Activated naive CD8-positive, alpha-beta T cell treated with anti-CD3 and anti-CD28 coated beads, Interleukin-2, amount 50 U/mL, for 16 hours (primary cell): Measurements from ENCODE around the gene WFIKKN2.
"Not testable (repeated sequence)": the region's sequence is repeated elsewhere in the genome, so short reads cannot be mapped to it uniquely, and the experiment has no call there.

Source experiments
- DNase-seq: peaks from one replicate; pipeline ENCODE4 v3.0.0-alpha.2; 2020; ENCODE audit warnings: low read depth, low spot score

WFIKKN2 gene

DNA sequence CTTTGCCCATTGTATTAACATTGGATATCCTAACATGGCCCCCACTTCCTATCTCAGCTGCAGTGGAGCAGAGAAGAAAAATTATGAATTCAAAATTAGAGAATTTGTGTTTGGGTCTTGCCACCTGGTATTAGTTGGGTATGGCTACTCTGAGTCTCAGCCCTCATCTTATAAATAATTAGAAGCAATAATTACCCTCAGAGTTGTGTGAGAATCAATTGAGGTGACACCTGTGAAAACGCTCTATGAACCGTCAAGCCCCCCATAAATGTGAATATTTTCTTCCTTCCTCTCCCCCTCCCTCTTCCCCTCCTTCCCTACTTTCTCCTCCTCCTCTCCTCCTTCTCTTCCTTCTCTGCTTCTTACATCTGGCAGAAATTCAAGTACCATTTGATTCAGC is 39.7 kb downstream of the WFIKKN2 start:
- no peak for DNase-seq

DNA sequence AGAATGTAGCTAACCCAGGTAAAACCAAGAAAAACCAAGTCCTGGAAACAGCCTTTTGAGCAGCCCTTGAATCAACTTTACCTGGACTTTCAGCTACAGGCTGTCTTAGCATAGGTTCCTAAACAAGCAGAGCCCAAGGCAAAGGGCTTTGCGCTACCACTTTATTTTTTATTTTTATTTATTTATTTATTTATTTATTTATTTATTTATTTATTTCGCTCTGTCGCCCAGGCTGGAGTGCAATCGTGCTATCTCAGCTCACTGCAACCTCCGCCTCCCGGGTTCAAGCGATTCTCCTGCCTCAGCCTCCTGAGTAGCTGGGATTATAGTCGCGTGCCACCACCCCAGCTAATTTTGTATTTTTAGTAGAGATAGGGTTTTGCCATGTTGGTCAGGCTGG is 41.7 kb downstream of the WFIKKN2 start:
- DNase-seq = not testable (repeated sequence)

DNA sequence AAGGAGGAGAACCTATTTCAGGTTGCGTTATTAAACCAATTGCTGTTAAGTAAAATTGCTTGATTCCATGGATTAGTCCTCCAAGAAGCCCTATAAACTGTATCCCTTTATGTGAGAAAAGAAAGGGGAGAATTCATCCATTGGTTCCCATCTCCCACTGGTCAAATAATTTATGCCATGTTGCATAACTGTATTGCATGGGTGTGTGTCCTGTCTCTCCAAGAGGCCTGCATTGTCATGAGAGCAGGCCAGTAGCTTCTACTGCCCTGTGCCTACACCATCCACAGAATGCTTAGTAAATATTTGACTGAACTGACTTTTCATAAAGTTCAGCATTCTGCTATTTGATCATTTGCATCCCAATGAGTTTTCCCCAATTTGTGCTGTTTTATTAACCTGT is 42.5 kb downstream of the WFIKKN2 start:
- DNase-seq = no peak

DNA sequence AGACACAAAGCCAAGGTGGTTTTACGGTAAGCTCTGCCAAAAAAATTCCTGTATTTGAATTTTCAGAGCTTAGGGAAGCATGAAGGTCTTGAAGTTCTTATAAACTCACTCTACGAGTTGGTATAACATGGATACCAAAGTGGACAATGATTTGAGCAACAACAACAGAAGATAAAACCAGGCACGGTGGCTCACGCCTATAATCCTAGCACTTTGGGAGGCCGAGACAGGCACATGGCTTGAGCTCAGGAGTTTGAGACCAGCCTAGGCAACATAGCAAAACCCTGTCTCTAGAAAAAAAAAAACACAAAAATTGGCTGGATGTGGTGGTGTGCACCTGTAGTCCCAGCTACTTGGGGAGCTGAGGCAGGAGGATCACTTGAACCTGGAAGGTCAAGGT is 43.7 kb downstream of the WFIKKN2 start:
- no peak for DNase-seq

DNA sequence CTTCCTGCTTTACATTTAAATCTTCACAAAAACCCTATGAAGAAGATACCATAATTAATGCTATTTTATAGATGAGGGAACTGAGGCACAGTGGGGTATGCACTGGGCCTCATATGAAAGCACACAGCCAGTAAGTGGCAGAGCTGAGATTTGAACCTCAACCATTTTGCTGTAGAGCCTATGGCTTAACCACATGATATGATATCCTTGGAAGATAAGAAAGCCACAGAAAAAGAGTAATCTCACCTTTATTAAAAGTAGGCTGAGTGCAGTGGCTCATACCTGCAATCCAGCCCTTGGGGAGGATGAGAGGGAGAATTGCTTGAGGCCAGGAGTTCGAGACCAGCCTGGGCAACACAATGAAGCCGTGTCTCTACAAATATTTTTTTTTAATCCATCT is 45.8 kb downstream of the WFIKKN2 start:
- no peak for DNase-seq

DNA sequence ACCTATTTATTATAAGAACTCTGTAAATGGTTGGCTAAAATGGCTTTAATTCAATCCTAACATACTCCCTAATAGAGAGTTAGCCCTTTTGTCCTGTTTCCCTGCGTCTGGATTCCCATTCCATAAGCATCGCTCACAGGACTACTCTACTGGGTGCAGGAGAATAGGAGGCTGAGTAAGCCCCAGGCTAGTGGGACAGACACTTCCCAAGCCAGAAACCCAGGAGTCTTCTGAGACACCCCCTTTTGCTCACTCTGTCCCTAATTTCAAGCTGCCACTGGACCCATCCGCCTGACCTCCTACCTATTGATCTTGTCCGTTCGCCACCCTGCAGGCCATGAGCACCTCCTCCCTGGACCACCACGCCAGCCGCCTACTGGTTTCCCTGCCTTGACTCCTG is 47.5 kb downstream of the WFIKKN2 start:
- no peak for DNase-seq

DNA sequence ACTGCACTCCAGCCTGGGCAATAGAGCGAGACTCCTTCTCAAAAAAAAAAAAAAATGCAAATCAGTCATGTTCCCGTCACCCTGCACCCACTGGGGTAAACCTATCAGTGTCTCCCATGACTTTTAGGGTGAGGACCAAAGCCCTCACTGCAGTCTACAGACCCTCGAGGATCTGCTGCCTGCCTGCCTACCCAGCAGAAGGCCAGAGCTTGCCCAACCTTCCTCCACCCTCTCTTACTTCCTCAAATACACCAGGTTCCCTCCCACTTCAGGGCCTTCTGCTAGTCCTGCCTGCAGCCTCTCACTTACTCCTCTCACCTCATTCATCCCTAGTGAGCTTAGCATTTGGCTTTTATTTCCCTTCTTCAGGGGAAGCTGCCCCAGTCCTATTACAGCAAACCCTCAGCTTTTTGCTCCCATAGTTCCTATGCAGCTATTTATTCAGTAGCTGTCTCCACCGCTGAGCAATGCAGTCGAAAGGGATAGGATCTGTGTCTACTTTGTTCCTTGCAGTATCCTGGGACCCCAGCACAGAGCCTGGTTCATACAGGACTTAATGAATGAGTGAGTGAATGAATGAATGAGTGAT is 48.6 kb downstream of the WFIKKN2 start:
- DNase-seq = no peak

DNA sequence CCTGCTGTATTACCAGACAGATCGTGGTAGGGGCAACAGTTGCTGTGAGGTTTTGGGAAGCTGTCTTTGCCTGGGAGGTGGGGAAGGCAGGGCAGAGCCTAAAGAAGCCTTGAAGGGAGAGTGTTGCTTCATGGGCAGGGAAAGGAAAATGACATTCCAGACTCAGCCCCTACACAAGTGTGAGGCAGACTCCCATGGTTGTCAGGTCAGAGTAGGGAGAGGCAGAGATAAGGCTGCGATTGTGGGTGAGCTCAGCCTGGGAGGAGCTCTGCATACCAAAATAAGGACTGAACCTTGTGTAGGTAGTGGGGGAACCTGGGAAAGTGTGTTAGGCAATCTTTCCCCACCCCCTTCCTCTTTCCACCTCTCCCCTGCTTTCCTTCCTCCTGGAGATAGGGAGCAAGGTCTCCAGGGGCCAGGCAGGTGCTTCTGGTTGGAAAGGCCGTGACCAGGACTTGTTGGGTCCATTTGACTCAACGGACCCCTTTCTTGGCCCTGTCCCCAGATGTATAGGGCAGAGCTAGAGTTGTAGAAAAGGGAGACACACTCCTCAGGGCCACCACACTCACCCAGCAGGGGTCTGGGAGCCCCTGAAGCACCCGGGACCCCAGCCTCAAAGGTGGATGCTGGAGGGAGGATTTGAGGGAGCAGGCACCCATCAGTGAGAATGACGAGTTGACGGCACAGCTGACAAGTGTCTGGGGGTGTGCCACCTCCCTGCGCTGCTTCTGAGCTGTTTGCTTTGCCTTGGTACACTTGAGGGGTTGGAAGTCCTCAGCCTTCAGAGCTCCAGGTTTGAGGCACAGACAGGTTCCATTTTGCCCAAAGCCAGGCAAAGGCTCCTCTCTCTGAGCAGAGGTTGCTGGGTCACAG is 49.3 kb downstream of the WFIKKN2 start:
- DNase-seq = no peak

DNA sequence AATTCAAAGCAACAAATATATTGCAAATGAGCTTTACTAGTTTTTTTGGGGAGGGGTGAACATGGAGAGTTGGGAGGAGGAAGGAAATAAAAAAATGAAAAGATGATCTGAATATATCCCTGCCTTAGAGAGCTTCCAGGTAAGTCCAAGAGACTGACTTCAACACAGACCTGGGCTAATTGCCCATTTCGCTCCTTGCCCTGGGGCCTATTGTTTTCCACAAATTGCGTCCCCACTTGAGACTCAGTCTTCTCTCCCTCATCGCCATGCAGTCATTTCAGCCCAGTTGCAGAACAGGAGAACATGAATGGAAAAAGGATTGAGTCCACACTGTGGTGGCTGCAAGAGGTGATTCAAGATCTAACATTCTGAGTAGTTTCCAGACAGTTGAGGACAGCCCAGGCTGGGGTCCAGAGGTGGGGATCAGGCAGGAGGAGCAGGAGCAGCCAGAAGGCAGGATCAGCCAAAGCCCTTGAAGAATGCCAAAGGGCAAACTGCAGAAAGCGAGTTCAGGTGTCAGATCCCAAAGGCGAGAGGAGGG is 52.4 kb downstream of the WFIKKN2 start:
- no peak for DNase-seq

DNA sequence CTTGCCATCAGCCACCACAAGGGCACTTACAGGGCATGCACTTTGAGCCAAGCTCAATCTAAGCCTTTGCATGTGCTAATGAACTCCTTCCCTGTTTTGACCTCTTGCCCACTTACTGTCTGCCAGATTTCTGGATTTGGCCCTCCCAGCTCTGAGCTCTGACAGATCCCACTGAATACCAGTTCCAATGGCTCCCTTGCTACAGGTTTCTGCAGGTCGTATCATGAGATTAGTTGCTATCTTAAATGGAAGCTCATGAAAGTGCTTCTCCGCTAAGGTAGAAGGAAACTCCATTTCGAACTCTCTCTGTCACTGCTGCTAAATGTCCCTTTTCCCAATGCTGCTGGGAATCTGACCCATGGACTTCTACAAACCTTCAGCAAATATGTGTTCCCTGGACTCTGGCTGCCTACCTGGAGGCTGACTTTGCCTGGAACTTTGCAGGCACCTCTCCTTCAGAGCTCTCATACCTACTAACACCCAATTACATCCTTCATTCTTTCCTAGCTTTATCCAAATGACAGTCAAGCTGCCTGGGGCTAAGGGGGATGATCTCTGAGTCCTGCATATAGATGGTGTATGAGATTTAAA is 54.2 kb downstream of the WFIKKN2 start:
- no peak for DNase-seq

DNA sequence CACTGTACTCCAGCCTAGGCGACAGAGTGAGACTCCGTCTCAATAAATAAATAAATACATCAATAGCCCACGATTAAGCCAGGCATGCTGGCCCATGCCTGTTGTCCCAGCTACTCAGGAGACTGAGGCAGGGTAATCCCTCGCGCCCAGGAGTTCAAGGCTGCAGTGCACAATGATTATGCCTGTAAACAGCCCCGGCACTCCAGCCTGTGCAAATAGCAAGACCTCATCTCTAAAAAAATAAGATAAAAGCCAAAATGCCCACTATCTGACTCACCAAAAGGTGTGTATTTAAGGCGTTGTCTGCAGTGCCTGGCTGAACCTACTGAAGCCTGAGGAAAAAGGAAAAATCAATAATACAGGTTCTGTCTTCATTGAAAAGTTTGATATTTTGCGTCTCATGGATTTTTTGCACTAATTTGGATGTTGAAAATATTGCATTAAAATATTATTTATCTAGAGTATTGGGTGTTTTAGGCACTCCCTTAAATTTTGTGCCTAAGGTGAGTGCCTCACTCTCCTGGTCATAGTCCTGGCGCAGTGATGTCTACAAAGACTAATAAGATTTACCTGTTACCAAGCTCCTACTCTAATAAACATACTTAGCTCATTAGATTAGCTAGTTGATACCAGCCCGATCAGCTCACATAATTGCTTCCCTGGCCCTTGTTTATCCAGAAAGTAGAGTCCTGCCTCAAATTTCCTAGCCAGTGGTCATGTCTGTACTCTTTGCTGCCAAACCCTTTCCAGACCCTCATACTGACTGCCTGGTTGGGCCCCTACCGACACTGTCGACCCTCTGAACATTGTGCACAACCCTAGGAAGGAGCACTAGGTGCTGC is 55.5 kb downstream of the WFIKKN2 start:
- no peak for DNase-seq

DNA sequence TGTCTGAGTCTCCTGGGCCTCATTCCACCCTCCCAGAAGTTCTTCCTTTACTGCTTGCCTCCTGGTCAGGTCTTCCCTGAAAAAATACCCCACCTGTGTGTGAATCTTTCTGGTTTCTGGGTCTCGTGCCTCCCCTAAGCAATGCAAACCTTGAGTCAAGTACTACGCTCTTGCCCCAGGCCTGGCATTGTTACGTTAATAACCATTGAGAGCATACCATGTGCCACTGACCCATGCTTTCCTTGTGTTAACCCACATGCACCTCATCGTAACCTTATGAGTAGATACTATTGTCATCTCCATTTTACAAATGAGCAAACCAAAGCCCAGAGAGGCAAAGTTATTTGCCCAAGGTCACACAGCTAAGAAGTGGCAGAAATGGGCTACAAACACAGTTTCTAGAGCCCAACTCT is 56.2 kb downstream of the WFIKKN2 start:
- DNase-seq = no peak
